Prostate gland (tissue), 2 donors: Measurements from ENCODE around the gene PDE7B.

Experiments used
- POLR2A ChIP-seq: fragments of 450-650 bp; IDR thresholded peaks from one replicate; pipeline ENCODE4 v1.6.1; 2016; ENCODE audit warnings: antibody characterized with exemption, mild to moderate bottlenecking
- POLR2AphosphoS5 ChIP-seq: sonication (generic); formaldehyde crosslinking; IDR thresholded peaks from one replicate; pipeline ENCODE4 v1.6.1; 2017; ENCODE audit warnings: antibody characterized with exemption
- TF ChIP-seq, protein P1 (sequence below), 4 experiments: fragments of 200-600 bp in 2 of 4; fragments of 450-650 bp in 2 of 4; sonication (generic) in 2 of 4; IDR thresholded peaks; 1 replicate in 3 of 4; 2 replicates in 1 of 4; pipeline ENCODE4 v1.5.1; 2016 to 2019; ENCODE audit warnings: antibody characterized with exemption in 4 of 4, mild to moderate bottlenecking in 2 of 4, moderate library complexity in 2 of 4

DNA sequence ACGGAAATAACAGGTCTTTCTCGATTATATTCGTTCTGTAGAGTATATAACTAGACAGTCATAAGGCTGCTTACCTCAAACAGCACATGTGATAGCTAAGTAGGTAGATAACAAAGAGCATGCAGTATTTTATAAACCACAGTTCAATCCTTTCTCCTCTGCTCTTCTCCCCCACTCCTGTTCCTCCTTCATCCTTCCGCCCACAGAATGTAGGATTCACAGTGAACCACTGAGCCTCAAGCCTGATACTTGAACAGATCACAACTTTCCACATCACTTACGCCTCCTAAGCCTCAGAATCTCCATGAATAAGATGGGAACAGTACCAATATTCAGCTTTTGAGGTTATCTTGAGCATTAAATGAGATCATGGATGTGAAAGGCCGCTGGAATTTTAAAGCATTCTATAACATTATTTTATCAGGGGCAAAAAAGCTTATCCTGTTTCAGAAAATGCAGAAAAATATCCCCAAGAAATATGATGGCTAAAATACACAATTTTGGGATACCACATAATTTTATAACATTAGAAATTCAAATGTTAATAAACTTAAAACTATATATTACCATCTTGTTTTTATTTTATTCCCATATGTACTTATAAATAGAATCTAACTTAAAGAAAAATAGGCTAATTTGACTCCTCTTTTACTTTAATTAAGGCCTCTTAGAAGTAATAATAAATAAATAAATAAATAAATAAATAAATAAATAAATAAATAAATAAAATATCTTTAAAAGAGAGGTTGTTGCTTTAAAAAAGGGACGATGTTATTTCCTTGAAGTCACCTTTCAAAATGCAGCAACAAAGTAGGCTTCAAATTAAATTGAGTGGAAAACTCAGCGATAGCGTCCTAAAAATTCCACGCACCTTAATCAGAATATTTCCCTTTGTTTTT, 365.3 kb downstream of the PDE7B start:
- TF ChIP-seq, protein P1, sequence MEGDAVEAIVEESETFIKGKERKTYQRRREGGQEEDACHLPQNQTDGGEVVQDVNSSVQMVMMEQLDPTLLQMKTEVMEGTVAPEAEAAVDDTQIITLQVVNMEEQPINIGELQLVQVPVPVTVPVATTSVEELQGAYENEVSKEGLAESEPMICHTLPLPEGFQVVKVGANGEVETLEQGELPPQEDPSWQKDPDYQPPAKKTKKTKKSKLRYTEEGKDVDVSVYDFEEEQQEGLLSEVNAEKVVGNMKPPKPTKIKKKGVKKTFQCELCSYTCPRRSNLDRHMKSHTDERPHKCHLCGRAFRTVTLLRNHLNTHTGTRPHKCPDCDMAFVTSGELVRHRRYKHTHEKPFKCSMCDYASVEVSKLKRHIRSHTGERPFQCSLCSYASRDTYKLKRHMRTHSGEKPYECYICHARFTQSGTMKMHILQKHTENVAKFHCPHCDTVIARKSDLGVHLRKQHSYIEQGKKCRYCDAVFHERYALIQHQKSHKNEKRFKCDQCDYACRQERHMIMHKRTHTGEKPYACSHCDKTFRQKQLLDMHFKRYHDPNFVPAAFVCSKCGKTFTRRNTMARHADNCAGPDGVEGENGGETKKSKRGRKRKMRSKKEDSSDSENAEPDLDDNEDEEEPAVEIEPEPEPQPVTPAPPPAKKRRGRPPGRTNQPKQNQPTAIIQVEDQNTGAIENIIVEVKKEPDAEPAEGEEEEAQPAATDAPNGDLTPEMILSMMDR (IDR thresholded peaks at IDR 0.05) = no peak
- TF ChIP-seq POLR2A (no peak), POLR2AphosphoS5 (no peak)
